Upper lobe of left lung (tissue), 6 donors: ENCODE data around the gene TPTE. TPM values are rescaled to one million over a fixed set of nuclear protein-coding genes. Genes with fewer than 3 reads are reported as not detected.
"Not testable (repeated sequence)": the region's sequence is repeated elsewhere in the genome, so short reads cannot be mapped to it uniquely, and the experiment has no call there.

Experiments
- ATAC-seq, 2 donors: fragments of 200-7000 bp; cut with Tn5 transposase; one replicate each; pipeline ENCODE4 v1.9.1; 2022; ENCODE audit warnings: mild to moderate bottlenecking in 2 of 2, moderate library complexity in 2 of 2; ENCODE audit not compliant: low FRiP score in 2 of 2
- DNase-seq, 2 donors: peaks; one replicate each; pipeline ENCODE4 v3.0.0-alpha.2; 2019 to 2020
- H3K27ac ChIP-seq, 4 donors: fragments of 200-600 bp; sonication (generic); one replicate each; pipeline ENCODE4 v1.5.1; 2016 to 2019
- H3K27me3 ChIP-seq, 4 donors: fragments of 200-600 bp; sonication (generic); one replicate each; pipeline ENCODE4 v1.5.1; 2017 to 2019
- H3K36me3 ChIP-seq, 4 donors: fragments of 200-600 bp; sonication (generic); one replicate each; pipeline ENCODE4 v1.5.1; 2016 to 2019
- H3K4me1 ChIP-seq, 4 donors: fragments of 200-600 bp; sonication (generic); one replicate each; pipeline ENCODE4 v1.5.1; 2018 to 2019
- H3K4me3 ChIP-seq, 4 donors: fragments of 200-600 bp; sonication (generic); one replicate each; pipeline ENCODE4 v1.5.1; 2017 to 2019; ENCODE audit warnings: mild to moderate bottlenecking in 2 of 4, moderate library complexity in 1 of 4
- H3K9me3 ChIP-seq, 4 donors: fragments of 200-600 bp; sonication (generic); one replicate each; pipeline ENCODE4 v1.5.1; 2018 to 2019
- EP300 ChIP-seq, 4 donors: sonication (generic); formaldehyde crosslinking; IDR thresholded peaks; one replicate each; pipeline ENCODE4 v1.5.1; 2017; ENCODE audit warnings: antibody characterized with exemption in 4 of 4, control low read depth in 2 of 4
- POLR2A ChIP-seq, 4 donors: fragments of 450-650 bp; IDR thresholded peaks; one replicate each; pipeline ENCODE4 v1.5.1; 2016 to 2017; ENCODE audit warnings: antibody characterized with exemption in 4 of 4, mild to moderate bottlenecking in 2 of 4
- POLR2AphosphoS5 ChIP-seq, 2 donors: sonication (generic); formaldehyde crosslinking; IDR thresholded peaks; one replicate each; pipeline ENCODE4 v1.5.1; 2017; ENCODE audit warnings: antibody characterized with exemption in 2 of 2
- WGBS, 2 donors: methylation state at CpG; one replicate each; pipeline ENCODE4 v1.1.5; 2017 to 2018; 5-methylcytosine and 5-hydroxymethylcytosine counted together
- small RNA-seq, 4 donors: library from RNA; depleted of rRNA; stranded (forward); fragments of <200 nt; gene quantifications; one replicate each; pipeline ENCODE3, GENCODE V24; 2016
- total RNA-seq, 6 donors: library from RNA; depleted of rRNA in 4 of 6; stranded (reverse); fragments of >200 nt in 4 of 6; gene quantifications; one replicate each; pipeline versions ENCODE4 v1.1.0 to v1.2.1, GENCODE V29; 2016 to 2021
- TF ChIP-seq, protein P1 (sequence below), 6 experiments: fragments of 450-650 bp in 4 of 6; fragments of 200-600 bp in 2 of 6; sonication (generic) in 2 of 6; IDR thresholded peaks; one replicate each; pipeline ENCODE4 v1.5.1; 2016 to 2019; ENCODE audit warnings: antibody characterized with exemption in 6 of 6
- donor health status: DM: no; HTN: no; CAD: no; lungs with moderate emphysema.
- donor health status: DM: no; HTN: yes; CAD: no; lungs with severe emphysema.

Gene TPTE
- total RNA-seq, 6 donors from 2014 or later: not detected

DNA sequence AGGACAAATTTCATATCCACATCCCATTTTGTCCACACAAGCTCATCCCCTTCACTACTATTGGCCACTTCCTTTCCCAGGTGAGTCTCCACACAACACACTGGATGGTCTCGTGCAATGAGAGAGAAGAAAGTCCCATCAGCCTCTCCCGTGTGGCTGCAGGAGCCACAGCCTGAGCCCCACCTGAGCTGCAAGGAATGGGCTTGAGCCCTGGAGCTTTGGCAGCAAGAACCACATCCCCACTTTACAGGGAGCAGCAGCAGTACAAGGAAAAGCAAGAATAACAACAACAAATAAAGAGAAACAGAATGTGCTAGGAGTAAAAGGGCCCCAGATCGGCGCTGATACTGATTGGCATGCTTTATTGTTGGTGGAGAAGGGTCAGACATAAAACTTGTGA is 117.7 kb downstream of the TPTE start:
- Histone ChIP-seq H3K4me1 (no peaks in the 10 kb centered on the region), H3K4me3 (no peak overlapping the region), H3K36me3 (no peaks in the 10 kb centered on the region), H3K27ac (no peak overlapping the region), H3K9me3 (peaks cover 0 to 53% (median 6%) of the 10 kb centered on the region in 4 donors), H3K27me3 (no peaks in the 10 kb centered on the region)
- ATAC-seq (peak in 1 of 2 donors; percentile 7), DNase-seq (peak in 1 of 2 donors; percentile 13)
- 55 to 63% methylated on average over 4 of the region's 4 CpGs for WGBS, 2 donors
- TF ChIP-seq POLR2AphosphoS5 (IDR thresholded peaks at IDR 0.05): no peak

DNA sequence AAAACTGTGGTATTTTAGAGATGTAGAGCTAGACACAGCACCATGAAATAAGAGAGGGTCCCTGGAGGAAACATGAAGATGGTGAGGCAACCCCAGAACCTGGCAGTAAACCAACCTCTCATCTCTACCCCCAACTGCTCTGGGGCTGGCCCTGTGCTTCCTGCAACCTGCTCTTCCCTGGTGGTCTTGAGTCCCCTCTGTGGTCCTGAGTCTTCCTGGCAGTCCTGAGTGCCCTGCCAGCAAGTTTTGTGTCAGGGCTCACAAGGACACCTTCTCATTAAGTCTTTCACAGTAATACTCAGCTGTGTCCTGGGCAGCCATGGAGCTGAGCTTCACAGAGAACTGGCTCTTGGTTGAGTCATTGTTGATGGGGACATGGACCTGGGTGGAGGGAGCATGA is 118.4 kb downstream of the TPTE start:
- H3K27me3 ChIP-seq, ATAC-seq, H3K4me1 ChIP-seq, H3K4me3 ChIP-seq, H3K36me3 ChIP-seq, H3K27ac ChIP-seq, DNase-seq: not testable (repeated sequence)
- peaks cover 0 to 57% (median 6%) of the 10 kb centered on the region in 4 donors for H3K9me3 ChIP-seq

DNA sequence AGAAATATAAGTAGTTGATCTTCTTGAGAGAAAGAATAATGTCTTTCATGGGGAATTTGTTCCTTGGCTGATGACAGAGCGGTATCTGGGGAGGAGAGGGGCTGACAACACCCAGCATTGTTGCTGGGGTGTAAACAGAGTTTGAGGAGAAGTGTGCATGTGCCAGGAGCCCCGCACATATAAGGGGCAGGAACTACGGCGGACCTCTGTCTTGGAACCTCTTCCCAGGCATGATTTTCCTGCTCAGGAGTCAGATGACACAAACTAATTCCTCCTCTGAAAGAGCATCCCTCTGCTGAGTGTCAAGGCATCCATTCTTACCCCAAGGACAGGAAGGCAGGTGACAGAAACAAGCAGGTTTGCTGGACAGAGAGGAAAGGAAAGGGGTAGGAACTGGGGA is 119.1 kb downstream of the TPTE start:
- ATAC-seq (peak in 1 of 2 donors; percentile 18), DNase-seq (no peak)
- no peaks in the 10 kb centered on the region for H3K36me3 ChIP-seq
- no peaks in the 10 kb centered on the region for H3K4me1 ChIP-seq
- no peak overlapping the region for H3K4me3 ChIP-seq
- H3K9me3 ChIP-seq: peaks cover 0 to 57% (median 6%) of the 10 kb centered on the region in 4 donors
- WGBS, 2 donors: 37 to 45% methylated on average over 4 of the region's 4 CpGs
- TF ChIP-seq POLR2A (IDR thresholded peaks at IDR 0.05) (no peak), EP300 (IDR thresholded peaks at IDR 0.05) (no peak), POLR2AphosphoS5 (IDR thresholded peaks at IDR 0.05) (no peak)
- TF ChIP-seq, protein P1, sequence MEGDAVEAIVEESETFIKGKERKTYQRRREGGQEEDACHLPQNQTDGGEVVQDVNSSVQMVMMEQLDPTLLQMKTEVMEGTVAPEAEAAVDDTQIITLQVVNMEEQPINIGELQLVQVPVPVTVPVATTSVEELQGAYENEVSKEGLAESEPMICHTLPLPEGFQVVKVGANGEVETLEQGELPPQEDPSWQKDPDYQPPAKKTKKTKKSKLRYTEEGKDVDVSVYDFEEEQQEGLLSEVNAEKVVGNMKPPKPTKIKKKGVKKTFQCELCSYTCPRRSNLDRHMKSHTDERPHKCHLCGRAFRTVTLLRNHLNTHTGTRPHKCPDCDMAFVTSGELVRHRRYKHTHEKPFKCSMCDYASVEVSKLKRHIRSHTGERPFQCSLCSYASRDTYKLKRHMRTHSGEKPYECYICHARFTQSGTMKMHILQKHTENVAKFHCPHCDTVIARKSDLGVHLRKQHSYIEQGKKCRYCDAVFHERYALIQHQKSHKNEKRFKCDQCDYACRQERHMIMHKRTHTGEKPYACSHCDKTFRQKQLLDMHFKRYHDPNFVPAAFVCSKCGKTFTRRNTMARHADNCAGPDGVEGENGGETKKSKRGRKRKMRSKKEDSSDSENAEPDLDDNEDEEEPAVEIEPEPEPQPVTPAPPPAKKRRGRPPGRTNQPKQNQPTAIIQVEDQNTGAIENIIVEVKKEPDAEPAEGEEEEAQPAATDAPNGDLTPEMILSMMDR (IDR thresholded peaks at IDR 0.05): no peak
- no peak overlapping the region for H3K27ac ChIP-seq
- no peaks in the 10 kb centered on the region for H3K27me3 ChIP-seq

DNA sequence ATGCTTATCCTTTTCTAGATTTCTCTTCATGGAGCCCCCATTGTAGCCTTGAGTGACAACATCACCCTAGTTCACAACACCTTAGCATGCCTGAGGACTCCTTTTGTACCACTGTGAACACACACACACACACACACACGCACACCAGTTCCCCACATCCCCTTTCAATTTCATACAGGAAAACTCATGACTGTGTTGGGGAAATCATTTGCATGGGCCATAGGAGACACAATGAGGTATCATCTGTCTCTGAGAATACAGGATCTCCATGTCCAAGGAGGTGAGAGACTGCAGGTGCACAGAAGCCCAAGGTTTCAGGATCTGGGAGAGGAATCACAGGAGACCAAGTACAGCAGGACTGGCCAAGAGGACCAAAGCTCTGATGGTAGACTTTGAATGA is 119.7 kb downstream of the TPTE start:
- no peaks in the 10 kb centered on the region for H3K4me1 ChIP-seq
- peaks cover 0 to 51% (median 5%) of the 10 kb centered on the region in 4 donors for H3K9me3 ChIP-seq
- no peak for DNase-seq
- no peak overlapping the region for H3K27ac ChIP-seq
- WGBS, 2 donors: 29 to 56% methylated on average over 1 of the region's 1 CpG
- TF ChIP-seq, protein P1 (IDR thresholded peaks at IDR 0.05): no peak
- no peak for TF ChIP-seq EP300 (IDR thresholded peaks at IDR 0.05)
- TF ChIP-seq POLR2AphosphoS5 (IDR thresholded peaks at IDR 0.05): no peak
- TF ChIP-seq POLR2A (IDR thresholded peaks at IDR 0.05): no peak
- no peaks in the 10 kb centered on the region for H3K36me3 ChIP-seq
- peak; percentile 6 to 10 for ATAC-seq
- no peak overlapping the region for H3K4me3 ChIP-seq
- no peaks in the 10 kb centered on the region for H3K27me3 ChIP-seq

DNA sequence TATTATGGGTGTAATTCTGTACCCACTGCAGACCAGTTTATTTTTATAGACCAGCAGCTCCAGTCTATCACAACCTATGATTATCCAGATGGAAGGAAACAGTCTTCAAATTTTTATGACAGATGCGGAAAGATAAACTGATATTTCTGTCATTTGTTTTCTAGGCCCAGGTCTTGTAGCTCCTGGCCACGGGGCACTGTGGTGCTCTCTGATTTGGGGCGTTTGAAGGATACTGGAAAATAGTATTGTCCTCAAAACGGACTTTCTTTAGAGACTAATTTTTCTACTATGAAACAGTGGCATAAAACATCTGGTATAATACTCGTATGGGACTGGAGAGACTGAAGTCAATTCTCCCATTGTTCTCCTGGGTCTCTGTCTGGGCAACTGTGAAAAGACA is 124.3 kb downstream of the TPTE start:
- not testable (repeated sequence) for H3K4me1 ChIP-seq, H3K4me3 ChIP-seq, ATAC-seq, H3K27ac ChIP-seq, DNase-seq, H3K36me3 ChIP-seq, H3K27me3 ChIP-seq
- 36 to 39% methylated on average over 5 of the region's 5 CpGs for WGBS, 2 donors
- H3K9me3 ChIP-seq: peaks cover 0 to 45% (median 4%) of the 10 kb centered on the region in 4 donors

DNA sequence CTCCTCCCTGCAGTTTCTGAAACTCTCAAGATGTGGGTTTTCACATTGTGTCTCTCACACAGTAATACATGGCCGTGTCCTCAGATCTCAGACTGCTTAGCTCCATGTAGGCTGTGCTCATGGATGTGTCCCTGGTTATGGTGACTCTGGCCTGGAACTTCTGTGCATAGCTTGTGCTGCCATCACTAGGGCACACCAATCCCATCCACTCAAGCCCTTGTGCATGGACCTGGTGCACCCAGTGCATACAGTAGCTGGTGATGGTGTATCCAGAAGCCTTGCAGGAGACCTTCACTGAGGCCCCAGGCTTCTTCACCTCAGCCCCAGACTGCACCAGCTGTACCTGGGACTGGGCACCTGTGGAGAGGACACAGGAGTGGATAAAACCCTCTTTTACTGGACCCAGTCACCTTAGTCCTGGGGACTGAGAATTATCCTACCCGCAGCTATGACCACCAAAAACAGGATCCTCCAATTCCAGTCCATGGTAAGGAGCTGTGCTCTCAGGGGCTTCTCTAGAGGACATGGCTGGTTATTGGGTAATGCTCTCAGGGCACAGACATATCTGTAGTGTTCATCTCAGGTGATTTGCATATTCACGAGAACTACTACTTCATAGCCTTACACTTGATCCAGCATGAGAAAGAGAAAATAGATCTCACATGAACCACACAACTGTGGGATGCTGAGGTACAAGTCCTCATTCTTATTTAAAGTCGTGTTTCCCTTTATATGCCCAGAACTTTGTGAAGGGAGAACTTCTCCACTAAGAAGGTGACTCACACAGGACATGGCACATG is 128.2 kb downstream of the TPTE start:
- H3K4me3 ChIP-seq, H3K27me3 ChIP-seq, H3K27ac ChIP-seq, H3K36me3 ChIP-seq, DNase-seq, H3K4me1 ChIP-seq: not testable (repeated sequence)
- ATAC-seq: peak in 1 of 2 donors; percentile 40
- H3K9me3 ChIP-seq: peaks cover 0 to 29% (median 2%) of the 10 kb centered on the region in 4 donors
- WGBS, 2 donors: 50 to 54% methylated on average over 4 of the region's 4 CpGs

DNA sequence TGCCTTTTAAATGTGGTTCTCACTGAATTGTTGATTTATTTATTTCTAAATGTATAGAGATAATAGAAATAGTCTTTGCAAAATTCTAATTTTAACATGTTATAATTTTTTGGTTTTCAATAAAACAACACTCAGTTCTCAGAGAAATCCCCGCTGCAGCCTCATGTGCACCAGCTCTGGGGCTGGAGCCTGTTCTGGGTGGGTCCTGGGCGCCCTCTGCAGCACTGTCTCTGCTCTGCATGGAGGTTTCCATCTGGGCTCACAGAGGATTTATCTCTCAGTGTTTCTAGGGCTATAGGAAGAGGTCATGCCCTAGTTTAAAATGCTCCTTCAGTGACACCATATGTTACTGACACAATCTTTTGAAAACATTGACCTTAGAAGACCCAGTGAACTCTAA is 128.9 kb downstream of the TPTE start:
- ATAC-seq, H3K27me3 ChIP-seq, H3K27ac ChIP-seq, H3K36me3 ChIP-seq, H3K4me3 ChIP-seq, H3K4me1 ChIP-seq: not testable (repeated sequence)
- peaks cover 0 to 29% (median 2%) of the 10 kb centered on the region in 4 donors for H3K9me3 ChIP-seq
- DNase-seq: peak in 1 of 2 donors; percentile 13
- WGBS, 2 donors: 24 to 26% methylated on average over 2 of the region's 2 CpGs

Small RNA genes lying within 50 kb of the gene (small RNA-seq; reads per million reads assigned to genes)
- 0 reads per million in 4 donors for gene CYCSP41
